Stomach (tissue), 4 donors: ENCODE data around the gene TFB1M.

Experiments
- POLR2AphosphoS5 ChIP-seq, 3 donors: sonication (generic); formaldehyde crosslinking; IDR thresholded peaks; one replicate each; pipeline ENCODE4 v1.6.1; 2016; ENCODE audit warnings: antibody characterized with exemption in 3 of 3
- TF ChIP-seq, protein P1 (sequence below), 7 experiments: fragments of 450-650 bp in 4 of 7; fragments of 200-600 bp in 3 of 7; sonication (generic) in 3 of 7; IDR thresholded peaks; one replicate each; pipeline ENCODE4 v1.5.1; 2016 to 2019; ENCODE audit warnings: antibody characterized with exemption in 7 of 7, control low read depth in 2 of 7, mild to moderate bottlenecking in 1 of 7

DNA sequence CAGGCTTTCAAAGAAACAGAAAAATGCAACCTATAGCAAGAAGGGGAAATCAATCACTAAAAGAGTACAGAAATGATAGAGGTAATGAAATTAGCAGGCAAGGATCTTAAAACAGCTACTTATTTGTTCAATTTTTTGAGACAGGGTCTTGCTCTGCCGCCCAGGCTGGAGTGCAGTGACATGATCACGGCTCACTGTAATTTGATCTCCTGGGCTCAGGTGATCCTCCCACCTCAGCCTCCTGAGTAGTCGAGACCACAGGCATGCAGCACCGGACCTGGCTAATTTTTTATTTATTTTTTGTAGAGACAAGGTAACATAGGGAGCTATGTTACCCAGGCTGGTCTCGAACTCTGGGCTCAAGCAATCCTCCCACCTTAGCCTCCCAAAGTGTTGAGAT, 21.6 kb downstream of the TFB1M start:
- TF ChIP-seq, protein P1, sequence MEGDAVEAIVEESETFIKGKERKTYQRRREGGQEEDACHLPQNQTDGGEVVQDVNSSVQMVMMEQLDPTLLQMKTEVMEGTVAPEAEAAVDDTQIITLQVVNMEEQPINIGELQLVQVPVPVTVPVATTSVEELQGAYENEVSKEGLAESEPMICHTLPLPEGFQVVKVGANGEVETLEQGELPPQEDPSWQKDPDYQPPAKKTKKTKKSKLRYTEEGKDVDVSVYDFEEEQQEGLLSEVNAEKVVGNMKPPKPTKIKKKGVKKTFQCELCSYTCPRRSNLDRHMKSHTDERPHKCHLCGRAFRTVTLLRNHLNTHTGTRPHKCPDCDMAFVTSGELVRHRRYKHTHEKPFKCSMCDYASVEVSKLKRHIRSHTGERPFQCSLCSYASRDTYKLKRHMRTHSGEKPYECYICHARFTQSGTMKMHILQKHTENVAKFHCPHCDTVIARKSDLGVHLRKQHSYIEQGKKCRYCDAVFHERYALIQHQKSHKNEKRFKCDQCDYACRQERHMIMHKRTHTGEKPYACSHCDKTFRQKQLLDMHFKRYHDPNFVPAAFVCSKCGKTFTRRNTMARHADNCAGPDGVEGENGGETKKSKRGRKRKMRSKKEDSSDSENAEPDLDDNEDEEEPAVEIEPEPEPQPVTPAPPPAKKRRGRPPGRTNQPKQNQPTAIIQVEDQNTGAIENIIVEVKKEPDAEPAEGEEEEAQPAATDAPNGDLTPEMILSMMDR (IDR thresholded peaks at IDR 0.05): no peak
- no peak for TF ChIP-seq POLR2AphosphoS5 (IDR thresholded peaks at IDR 0.05)
